Cerebellar cortex (tissue), 1 donor: ENCODE data around the gene COL6A2.
"Not testable (repeated sequence)": the region's sequence is repeated elsewhere in the genome, so short reads cannot be mapped to it uniquely, and the experiment has no call there.

Experiments used
- DNase-seq: peaks from one replicate; pipeline ENCODE4 v3.0.0-alpha.2; 2015; ENCODE audit warnings: low spot score

Gene COL6A2

GRCh38 chr21:46126309-46127238 is 28.7 kb downstream of the COL6A2 start:
- no peak for DNase-seq

DNA sequence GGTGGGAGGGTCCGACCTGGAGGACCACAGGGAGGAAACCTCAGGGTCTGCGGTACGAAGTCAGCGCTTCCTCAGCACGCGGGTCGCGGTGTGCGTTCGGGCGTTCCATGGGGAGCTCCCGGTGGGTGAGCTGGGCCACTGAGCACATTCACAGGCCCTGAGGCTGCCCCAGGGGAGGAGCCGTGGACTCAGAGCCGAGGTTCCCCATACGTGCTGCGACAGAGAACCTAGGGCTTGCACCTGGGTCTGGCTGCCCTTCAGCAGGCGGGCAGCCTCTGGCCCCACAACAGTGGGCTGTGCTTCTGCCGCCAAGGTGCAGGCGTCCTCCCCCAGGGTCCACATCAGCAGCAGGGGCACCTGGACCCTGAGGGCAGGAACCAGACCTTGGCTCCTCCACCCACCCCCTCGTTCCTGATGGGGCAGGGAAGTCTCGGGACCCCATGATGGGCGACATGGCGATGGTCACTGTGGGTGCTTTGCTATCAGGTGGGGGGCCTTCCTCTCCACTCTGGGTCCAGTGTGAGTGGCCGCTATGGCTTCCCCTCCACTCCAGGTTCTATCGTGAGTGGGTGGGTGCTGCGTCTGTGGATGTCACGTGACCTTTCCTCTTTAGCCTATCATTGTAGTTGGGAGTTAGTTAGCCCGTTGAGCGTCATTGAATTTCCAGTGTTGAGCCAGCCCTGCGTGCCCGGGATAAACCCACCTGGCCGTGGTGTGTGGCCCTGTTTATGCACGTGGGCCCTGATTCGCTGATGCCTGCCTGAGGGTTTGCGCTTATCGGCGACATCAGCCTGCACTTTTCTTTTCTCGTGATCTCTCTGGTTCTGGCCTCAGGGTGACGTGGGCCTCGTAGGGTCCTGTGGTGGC is 29.6 kb downstream of the COL6A2 start:
- no peak for DNase-seq

- no peak for DNase-seq
Observed at GRCh38 chr21:46128106-46128932, 30.4 kb downstream of the COL6A2 start.

DNA sequence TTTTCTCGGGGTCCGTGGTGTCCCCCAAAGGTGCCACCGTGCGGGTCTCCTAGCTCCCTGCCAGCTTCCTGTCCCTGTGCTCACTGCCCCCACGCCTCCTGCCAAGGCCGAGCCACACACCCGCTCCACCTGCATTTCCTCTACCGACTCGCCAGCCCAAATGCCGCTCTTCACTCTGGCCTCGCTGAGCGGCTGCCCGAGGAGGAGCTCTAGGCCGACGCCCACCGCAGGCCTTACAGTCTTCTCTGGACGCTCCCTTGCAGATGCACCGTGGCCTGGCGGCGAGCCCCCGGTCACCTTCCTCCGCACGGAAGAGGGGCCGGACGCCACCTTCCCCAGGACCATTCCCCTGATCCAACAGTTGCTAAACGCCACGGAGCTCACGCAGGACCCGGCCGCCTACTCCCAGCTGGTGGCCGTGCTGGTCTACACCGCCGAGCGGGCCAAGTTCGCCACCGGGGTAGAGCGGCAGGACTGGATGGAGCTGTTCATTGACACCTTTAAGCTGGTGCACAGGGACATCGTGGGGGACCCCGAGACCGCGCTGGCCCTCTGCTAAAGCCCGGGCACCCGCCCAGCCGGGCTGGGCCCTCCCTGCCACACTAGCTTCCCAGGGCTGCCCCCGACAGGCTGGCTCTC is 31.1 kb downstream of the COL6A2 start:
- no peak for DNase-seq

DNA sequence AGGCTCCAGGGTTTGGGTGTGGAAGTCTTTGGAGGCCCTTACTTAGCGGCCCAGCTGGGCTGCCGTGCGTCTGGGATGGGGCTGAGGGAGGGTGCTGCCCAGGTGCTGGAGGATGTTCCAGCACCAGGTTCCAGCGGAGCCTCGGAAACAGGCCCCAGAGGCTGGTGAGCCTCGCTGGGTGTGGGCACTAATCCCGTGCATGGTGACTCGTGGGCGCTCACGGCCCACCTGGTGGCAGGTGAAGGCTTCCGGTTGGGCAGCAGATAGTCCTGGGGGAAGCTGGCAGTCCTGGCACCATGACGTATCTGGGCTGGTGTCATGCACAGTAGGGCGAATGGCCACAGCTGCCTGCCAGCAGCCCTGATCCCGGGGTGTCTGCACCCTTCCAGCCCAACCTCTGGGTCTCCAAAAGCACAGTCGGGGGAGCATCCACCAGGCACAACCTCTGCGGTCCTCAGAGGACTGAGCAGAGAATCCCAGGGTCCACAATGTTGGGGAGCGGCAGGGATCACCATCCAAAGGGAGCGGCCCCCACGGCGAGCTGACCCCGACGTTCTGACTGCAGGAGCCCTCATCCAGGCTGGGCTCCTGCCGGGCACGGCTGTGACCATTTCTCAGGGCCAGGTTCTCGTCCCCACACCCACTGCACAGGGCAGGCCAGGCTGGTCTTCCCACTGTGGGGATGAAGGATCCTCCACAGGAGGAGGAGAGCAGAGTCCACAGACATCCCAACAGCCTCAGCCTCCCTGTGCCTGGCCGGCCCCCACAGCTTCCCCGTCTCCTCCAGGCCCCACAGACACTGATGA is 32.1 kb downstream of the COL6A2 start:
- DNase-seq, result no peak

GRCh38 chr21:46130831-46131587 is 33.1 kb downstream of the COL6A2 start:
- no peak for DNase-seq

DNA sequence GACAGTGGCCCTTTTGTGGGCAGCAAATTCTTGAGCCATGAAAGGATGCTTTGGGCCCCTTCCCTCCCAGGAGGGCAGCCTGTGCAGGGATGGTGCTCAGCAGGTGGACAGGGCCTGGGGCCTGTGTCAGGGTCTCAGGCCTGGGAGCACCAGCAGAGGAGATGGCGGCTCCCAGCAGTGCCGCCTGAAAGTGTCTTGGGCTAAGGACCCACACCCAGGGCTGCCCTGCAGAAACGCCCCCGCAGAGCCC is 33.6 kb downstream of the COL6A2 start:
- DNase-seq, result no peak

DNA sequence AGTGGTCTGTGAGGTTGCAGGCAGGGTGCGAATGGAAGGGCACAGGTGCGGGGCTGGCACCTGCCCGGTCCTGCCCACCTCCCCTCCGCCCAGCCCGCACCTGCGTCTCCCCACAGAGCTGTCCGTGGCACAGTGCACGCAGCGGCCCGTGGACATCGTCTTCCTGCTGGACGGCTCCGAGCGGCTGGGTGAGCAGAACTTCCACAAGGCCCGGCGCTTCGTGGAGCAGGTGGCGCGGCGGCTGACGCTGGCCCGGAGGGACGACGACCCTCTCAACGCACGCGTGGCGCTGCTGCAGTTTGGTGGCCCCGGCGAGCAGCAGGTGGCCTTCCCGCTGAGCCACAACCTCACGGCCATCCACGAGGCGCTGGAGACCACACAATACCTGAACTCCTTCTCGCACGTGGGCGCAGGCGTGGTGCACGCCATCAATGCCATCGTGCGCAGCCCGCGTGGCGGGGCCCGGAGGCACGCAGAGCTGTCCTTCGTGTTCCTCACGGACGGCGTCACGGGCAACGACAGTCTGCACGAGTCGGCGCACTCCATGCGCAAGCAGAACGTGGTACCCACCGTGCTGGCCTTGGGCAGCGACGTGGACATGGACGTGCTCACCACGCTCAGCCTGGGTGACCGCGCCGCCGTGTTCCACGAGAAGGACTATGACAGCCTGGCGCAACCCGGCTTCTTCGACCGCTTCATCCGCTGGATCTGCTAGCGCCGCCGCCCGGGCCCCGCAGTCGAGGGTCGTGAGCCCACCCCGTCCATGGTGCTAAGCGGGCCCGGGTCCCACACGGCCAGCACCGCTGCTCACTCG is 34.1 kb downstream of the COL6A2 start:
- DNase-seq, result no peak

- no peak for DNase-seq
Observed at GRCh38 chr21:46135782-46136395, 38.0 kb downstream of the COL6A2 start.

- no peak for DNase-seq
Observed at GRCh38 chr21:46136739-46137349, 38.9 kb downstream of the COL6A2 start.

- DNase-seq, result no peak
Observed at GRCh38 chr21:46137908-46138307, 40.0 kb downstream of the COL6A2 start.

DNA sequence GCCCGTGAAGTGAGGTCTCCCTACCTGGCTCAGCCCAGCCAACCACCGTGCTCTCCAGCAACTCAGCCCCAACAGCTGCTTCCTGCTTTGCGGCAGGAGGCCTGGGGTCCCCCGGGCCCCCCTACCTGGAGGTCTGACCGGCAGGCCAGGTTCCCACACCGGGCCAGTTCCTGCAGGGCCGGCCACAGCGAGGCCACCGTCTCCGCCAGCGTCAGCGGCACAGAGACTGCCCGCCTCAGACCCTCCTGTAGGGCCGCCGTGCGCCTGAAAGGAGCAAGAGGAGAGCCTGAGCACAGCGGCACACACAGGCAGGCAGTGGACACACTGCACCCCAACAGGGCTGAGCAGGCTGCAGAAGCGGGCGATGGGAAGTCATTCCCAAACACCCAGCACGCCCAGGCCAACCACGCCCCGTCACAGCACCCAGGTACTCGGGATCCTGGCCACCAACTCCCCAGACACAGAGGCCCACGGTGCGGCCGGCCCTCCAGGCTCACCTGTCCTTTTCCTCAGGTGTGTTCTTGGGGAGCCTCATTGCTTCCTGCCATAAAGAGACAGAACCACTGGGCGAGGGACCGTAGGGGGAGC is 40.6 kb downstream of the COL6A2 start:
- DNase-seq, result no peak

GRCh38 chr21:46139686-46140085 is 41.8 kb downstream of the COL6A2 start:
- no peak for DNase-seq

GRCh38 chr21:46140352-46141003 is 42.6 kb downstream of the COL6A2 start:
- DNase-seq, result not testable (repeated sequence)

DNA sequence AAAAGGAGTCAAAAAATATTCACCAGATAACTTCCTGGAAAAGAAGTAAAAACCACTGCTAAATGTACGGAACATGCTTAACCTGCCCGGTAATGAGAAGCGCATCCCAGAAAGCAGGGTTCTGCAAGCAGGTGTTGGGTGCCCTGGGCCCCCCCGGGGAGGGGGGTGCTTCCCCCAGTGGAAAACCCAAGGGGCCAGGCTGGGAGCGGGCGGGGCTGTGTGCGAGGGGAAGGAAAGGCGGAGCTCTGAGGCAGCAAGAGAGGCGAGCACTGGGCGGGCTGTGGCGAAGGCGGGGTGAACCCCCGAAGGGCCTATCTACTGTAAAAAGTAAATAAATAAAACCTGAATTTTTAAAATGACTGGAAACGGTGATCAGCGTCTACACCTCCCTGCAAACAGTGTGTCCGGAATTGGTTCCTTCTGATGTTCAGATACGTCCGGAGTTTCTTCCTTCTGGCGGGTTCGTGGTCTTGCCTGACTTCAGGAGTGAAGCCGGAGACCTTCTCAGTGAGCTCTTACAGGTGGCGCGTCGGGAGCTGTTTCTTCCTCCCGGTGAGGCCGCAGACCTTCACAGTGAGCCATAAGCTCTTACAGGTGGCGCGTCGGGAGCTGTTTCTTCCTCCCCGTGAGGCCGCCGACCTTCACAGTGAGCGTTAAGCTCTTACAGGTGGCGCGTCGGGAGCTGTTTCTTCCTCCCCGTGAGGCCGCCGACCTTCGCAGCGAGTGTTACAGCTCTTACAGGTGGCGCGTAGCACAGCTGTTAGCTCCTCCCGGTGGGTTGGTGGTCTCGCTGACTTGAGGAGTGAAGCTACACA is 44.1 kb downstream of the COL6A2 start:
- DNase-seq, result no peak

DNA sequence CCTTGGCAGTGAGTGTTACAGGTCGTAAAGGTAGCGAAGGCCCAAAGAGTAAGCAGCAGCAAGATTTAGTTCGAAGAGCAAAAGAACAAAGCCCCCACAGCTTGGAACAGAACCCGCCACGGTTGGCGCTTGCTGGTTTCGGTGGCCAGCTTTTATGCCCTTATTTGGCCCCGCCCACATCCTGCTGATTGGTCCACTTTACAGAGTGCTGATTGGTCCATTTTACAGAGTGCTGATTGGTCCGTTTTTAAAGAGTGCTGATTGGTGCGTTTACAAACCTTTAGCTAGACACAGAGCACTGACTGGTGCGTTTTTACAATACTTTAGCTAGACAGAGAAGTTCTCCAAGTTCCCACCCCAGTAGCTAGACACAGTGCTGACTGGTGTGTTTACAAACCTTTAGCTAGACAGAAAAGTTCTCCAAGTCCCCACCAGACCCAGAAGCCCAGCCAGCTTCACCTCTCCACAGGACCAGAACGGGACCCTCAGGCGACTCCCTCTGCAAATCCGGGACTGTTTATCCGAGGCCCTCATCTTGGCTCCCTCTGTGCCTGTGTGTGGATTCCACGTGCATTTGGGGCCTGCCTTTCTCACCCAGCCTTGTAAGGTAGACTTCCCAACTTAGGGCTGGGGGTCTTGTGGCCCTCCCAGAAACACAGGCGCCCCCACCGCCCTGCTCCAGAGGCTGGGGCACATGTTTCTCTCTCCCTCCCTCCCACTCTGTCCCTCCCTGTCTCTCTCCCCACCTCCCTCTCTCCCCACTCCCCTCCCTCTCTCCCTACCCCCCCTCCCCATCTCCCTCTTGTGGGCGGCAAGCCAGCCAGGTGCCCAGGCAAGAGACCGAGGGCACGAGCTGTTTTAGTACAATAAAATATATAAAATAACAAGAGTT is 44.9 kb downstream of the COL6A2 start:
- no peak for DNase-seq
